GM18909 (cell line): ENCODE results near the gene THSD8.

Experiments used
- ATAC-seq: cut with Tn5 transposase; IDR thresholded peaks from one replicate; pipeline ENCODE4 v1.9.1; 2021; ENCODE audit warnings: mild to moderate bottlenecking; ENCODE audit not compliant: unreplicated experiment, poor library complexity

The THSD8 gene

DNA sequence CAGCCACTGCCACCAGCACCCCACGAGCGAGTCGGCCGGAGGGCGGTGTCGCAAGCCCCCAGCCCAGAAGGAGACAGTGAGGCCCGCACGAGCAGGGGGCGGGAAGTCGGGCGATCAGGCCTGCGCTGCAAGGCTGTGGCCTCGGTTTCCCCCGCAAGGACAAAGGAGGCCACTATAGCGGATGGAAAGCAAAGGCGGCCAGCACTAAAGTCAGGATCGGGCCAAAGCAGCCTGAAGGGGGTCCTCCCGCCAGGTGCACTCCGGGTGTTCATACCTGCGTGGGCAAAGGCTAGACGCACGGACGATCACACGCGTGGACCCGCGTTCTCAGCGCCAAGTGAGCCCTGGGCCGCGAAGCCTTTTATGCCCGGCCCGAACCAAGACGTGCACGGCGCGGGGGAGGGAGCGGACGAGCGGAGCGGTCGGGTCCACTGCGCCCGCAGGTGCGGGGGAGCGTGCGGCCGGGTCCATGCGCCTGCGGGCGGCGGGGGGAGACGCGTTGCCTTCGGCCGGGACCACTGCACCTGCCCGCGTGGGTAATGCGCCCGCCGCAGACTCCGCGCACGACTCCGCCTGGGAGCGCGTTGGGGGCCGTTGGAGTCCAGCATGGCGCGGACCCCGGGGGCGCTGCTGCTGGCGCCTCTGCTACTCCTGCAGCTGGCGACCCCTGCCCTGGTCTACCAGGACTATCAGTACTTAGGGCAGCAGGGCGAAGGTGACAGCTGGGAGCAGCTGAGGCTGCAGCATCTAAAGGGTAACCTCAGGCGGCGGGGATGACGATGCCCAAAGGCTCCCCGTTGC is at the start of gene THSD8, which contains the start of gene PRDX2:
Gene THSD8, plus strand, starts transcription at position 604 of the 801 bp plus-strand sequence. Its CDS starts 3 bp downstream, at position 607.
Gene PRDX2, minus strand, starts transcription at position 335 of the 801 bp plus-strand sequence. CDS start 539 bp downstream, outside the sequence.
- peak; percentile 48 for ATAC-seq

DNA sequence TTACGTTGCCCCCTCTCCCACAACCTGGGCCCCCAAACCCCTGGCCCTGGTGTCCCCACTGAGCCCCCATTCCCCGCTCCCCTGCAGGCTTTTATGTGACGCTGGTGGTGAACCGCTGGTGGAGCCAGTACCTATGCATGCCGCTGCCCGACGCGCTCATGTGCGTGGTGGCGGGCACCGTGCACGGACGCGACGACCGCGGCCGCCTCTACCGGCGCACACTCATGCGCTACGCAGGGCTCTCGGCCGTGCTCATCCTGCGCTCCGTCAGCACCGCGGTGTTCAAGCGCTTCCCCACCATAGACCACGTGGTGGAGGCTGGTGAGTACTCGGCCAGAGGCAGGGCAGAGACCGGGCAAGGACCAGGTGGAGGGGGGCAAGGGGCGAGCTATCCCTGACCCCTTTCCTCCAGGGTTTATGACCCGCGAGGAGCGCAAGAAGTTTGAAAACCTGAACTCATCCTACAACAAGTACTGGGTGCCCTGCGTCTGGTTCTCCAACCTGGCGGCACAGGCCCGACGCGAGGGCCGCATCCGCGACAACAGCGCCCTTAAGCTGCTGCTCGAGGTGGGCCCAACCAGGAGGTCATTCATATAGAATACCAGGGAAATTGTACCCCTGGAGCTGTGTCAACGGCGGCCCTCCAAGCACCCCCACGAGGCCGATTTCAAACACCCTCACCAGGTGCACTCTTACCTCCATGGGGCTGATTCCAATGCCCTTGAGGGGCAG is 47.2 kb upstream of the THSD8 start:
- no peak for ATAC-seq

DNA sequence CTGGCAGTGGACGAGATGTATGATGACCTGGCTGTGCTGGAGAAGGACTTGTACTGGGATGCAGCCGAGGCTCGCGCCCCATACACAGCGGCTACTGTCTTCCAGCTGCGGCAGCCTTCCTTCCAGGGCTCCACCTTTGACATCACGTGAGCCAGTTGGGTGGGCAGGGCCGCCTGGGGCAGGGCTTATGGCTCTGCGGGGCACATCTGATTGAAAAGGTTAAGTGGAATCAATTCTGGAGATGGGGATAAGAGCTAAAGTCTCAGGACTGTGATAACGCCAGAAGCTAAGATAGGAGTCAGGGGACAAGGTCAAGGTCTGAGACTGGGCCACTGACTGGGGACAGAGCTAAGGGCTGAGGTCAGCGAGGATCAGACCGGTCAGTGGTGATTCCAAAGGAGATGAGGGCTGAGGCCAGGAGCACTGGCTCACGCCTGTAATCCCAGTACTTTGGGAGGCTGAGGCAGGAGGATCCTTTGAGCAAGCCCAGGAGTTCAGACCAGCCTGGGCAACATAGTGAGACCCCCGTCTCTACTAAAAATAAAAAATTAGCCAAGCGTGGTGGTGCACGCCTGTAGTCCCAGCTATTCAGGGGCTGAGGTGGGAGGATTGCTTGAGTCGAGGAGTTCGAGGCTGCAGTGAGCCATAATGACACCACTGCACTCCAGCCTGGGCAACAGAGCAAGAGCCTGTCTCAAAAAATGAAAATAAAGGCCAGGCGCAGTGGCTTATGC is 45.6 kb upstream of the THSD8 start:
- no peak for ATAC-seq

DNA sequence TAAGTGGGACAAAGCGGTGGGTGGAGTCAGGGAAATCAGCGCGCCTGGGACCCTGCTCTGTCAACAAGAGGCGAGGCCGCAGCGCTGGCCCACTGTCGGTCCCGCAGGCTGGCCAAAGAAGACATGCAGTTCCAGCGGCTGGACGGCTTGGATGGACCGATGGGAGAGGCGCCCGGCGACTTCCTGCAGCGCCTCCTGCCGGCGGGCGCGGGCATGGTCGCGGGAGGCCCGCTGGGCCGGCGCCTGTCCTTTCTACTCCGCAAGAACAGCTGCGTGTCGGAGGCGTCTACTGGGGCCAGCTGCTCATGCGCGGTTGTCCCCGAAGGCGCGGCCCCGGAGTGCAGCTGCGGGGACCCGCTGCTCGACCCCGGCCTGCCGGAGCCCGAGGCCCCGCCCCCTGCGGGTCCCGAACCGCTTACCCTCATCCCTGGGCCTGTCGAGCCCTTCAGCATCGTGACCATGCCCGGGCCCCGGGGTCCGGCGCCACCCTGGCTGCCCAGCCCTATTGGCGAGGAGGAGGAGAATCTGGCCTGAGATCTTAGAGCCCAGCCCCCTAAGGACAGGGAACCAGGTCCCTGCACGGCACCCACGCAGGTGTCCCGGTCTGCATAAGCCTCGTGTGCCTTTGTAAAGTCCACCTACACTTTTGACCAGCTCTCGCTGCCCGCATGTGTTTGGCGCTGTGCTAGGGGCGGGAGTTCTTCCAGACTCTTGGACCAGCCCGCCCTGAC is 44.2 kb upstream of the THSD8 start:
- ATAC-seq: no peak

DNA sequence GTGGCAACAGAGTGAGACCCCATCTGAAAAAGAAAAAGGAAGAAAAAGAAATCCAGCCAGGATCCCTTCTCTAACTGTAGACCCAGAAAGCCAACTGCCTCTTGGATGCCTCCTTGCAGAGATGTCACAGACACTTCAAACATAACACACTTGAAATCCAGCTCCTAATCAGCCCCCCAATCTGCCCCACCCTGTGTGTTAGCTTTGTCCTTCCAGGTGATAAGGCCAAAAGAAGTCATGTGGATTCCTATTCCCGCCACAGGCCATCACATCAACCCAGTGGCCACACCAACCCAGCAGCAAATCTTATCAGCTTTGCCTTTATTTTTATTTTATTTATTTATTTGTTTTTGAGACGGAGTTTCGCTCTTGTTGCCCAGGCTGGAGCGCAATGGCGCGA is 42.2 kb upstream of the THSD8 start:
- ATAC-seq: no peak

DNA sequence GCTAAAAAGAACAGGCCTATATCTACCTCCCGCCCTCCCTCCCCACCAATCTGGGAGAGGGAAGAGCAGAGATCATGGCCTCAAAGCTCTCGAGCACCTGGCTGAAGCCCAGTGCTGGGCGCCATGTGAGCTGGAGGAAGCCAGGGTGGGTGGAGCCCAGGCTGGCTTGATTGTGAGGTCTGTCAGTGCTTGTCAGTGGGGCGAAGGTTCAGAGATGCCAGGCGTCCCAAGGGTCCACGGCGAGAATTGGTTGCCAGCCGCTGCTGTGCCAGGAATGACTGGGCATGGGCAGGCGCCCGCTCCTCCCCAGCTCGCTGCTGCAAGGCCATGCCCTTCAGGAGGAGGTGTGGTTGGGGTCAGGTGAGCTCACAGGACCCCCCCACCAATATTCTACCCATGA is 38.8 kb upstream of the THSD8 start:
- no peak for ATAC-seq

- no peak for ATAC-seq
These were observed 37.2 kb upstream of the THSD8 start for GRCh38 chr19:12764698-12765097.

GRCh38 chr19:12766051-12766521 is 35.8 kb upstream of the THSD8 start:
- ATAC-seq: no peak

GRCh38 chr19:12767150-12767549 is 34.7 kb upstream of the THSD8 start:
- ATAC-seq: no peak

GRCh38 chr19:12767666-12768065 is 34.2 kb upstream of the THSD8 start:
- ATAC-seq: no peak

- no peak for ATAC-seq
These were observed 32.2 kb upstream of the THSD8 start for GRCh38 chr19:12769689-12770088.

DNA sequence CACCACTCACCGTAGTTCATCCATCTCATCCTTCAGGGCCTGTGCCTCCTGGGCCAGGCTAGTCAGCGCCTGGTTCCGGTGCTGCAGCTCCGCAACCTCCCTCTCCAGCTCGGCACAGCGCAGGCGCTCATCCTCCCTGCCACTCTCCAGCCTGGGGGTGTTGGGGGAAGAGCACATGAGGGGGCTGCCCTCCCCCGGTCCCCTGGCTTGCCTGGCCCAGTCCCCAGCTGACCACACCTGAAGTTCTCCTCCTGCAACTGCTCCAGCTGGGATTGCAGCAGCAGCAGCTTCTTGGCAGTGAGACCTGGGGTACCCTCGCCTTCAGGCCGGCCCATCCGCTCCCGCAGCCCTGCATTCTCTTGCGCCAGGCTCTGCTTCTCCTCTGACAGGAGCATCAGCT is 30.9 kb upstream of the THSD8 start:
- no peak for ATAC-seq

DNA sequence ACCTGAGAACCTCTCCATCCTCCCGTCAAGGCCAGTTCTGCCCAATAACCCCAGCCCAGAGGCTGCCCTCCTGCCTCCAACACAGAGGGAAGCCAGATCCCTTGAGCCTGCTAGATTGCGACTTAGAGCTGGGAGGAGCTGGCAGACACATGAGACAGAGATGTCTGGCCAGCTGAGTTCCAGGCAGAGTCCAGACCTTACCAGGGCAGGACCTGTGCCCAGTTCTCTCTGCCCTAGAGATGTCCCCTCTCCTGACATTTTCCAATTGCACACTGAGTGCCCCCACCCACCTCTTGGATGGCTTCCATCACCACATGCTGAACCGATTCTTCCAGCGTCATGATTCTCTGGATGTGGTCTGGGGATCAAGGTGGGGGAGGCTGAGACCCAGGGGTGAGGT is 29.5 kb upstream of the THSD8 start:
- ATAC-seq: no peak

DNA sequence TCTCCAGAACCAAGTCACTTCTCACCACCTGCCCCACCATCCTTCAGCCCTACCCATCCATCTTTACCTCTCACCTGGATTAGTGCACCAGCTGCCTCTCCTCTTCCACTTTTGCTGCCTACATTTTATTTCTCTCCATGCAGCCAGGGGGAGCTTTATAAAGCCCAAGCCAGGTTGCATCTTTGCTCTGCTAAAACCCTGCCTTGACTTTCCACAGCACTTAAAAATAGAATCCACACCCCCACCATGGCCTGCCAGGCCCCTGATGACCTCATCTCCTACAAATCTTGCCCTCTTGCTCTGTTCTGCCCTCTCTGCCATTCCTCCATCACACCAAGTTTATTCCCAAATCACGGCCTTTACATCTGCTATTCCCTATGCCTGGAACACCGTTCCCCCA is 28.3 kb upstream of the THSD8 start:
- ATAC-seq: no peak

- ATAC-seq: no peak
These were observed 27.0 kb upstream of the THSD8 start, which contains the start of gene HOOK2 for GRCh38 chr19:12774588-12775555. HOOK2 (minus strand) TSS chr19:12775552; CDS start chr19:12775449, 103 bp downstream.

- ATAC-seq: peak; percentile 40
These were observed 24.5 kb upstream of the THSD8 start for GRCh38 chr19:12777217-12778016.

DNA sequence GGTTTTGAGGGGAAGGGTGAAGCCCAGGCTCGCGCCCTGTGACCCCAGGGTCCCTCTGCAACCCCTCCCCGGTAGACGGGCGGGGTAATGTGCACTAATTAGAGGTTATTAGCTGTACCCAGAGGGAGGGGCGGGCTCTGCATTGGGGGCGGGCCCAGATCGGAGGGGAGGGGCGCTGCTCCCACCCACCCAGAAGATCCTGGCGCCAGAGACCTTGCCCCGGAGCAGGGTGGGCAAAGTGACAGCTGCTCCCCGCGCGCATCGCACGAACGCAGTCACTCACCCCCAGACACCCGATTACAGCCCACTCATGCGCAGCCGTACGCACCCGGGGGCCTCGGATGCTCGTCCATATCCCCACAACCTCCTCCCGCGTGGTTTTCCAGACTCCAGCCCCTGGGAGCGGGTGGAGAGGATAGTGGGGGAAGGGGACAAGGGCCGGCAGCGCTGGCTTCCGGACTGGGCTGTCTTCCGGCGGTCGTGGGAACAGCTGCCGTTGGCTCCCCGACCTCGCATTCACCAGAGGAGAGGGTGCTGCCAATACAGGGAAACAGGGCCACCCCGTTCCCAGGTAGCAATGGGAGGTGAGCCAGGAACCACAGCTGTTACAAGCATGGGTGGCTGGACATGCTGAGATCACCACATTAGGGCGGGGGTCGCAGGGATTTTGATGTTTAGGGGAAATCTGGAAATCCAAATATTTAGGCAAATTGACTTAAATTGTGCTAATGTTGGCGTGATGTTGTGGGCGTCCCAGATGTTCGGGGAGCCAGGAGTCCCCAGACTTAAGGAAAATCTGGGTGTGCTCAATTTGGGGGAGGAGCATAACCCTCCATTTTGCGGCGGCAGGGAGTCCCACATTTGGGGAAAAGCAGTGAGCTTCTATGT is 23.6 kb upstream of the THSD8 start:
- peak; percentile 18 for ATAC-seq
